ENCODE data around the gene CDH23. TPM values are rescaled to one million over a fixed set of nuclear protein-coding genes. Genes with fewer than 3 reads are reported as not detected.

Gene CDH23
- total and polyA plus RNA-seq, 9 of the 15 experiments (the other 6 are each of a cell fraction or from before 2014, with no cell fraction given): 0.18 to 1.2 (median 0.47) TPM

DNA sequence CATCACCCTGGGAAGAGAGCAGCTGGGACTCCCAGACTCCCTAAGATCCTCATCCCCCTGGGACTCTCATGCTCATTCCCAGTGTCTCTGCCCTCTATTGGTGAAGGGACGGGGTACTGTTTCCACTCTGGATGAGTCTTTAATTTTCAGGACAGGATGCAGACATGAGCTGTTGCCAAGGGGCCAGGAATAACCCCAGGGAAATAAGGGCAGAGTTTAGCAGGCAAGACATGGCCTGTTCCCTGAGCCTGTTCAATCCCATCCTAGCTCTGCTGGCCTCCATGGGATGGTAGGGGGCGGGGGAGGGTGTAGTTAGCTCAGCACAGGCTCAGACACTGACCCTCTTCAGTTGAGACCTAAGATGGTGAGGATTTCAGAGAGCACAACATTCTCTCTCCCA lies 308.9 kb downstream of the CDH23 start:
- BruUV-seq (replicated peaks): no TSS peak
- Histone ChIP-seq H2AFZ (ENCODE audit: low read depth, low read length) (no peak overlapping the region), H3K9ac (ENCODE audit: insufficient read depth in 1 of 2, low read depth in 2 of 2, low read length in 2 of 2) (no peak overlapping the region; a peak in 1 of 4 replicates), H3K27me3 (ENCODE audit: control insufficient read depth in 2 of 2, insufficient read depth in 2 of 2, low read length in 2 of 2) (no peaks in the 10 kb centered on the region), H3K4me3 (no peak overlapping the region), H3K4me1 (replicated peaks in 1 of 2; ENCODE audit: control insufficient read depth in 2 of 2, insufficient read depth in 2 of 2, low read length in 2 of 2) (peaks cover 4 to 55% of the 10 kb centered on the region in 2 experiments; a peak in 4 of 5 replicates), H3K27ac (ENCODE audit: extremely low read depth, low read depth, low read length) (no peak overlapping the region), H3K79me2 (ENCODE audit: control insufficient read depth, insufficient read depth, low read length) (no peaks in the 10 kb centered on the region), H3K4me2 (ENCODE audit: insufficient read depth, low read length) (no peak overlapping the region), H3K9me1 (ENCODE audit: control insufficient read depth, insufficient read depth, low read length) (no peaks in the 10 kb centered on the region), H3K9me3 (replicated peaks; ENCODE audit: control insufficient read depth, insufficient read depth, low read depth, low read length) (no peaks in the 10 kb centered on the region), H4K20me1 (replicated peaks; ENCODE audit: control insufficient read depth, insufficient read depth, low read length) (no peaks in the 10 kb centered on the region), H3K36me3 (ENCODE audit: control insufficient read depth, insufficient read depth, low read length) (no peaks in the 10 kb centered on the region)
- POLR2A ChIA-PET: interaction anchor here (0.7 kb wide), 1 partner anchor 64 kb away, joined by 3 read pairs; no protein-coding TSS in a partner anchor
- intact Hi-C loops (cut with micrococcal nuclease): loop anchor here (5.0 to 10.0 kb wide), 2 partner anchors 83 to 189 kb away; no protein-coding TSS in a partner anchor
- WGBS (ENCODE audit: insufficient coverage, low coverage, missing lambda C conversion rate): 28% methylated on average over 2 of the region's 2 CpGs
- no peak for DNase-seq (ENCODE audit: extremely low read depth in 1 of 4, low spot score in 3 of 4)
- ATAC-seq: no peak
- FAIRE-seq: no peak
- CTCF ChIA-PET (ENCODE audit: low intra/inter-chr PET ratio): no interaction called here
- in situ Hi-C loops (cut with MboI): loop anchor here (10.0 kb wide), 1 partner anchor 321 kb away; no protein-coding TSS in a partner anchor
- TF ChIP-seq, protein P1, sequence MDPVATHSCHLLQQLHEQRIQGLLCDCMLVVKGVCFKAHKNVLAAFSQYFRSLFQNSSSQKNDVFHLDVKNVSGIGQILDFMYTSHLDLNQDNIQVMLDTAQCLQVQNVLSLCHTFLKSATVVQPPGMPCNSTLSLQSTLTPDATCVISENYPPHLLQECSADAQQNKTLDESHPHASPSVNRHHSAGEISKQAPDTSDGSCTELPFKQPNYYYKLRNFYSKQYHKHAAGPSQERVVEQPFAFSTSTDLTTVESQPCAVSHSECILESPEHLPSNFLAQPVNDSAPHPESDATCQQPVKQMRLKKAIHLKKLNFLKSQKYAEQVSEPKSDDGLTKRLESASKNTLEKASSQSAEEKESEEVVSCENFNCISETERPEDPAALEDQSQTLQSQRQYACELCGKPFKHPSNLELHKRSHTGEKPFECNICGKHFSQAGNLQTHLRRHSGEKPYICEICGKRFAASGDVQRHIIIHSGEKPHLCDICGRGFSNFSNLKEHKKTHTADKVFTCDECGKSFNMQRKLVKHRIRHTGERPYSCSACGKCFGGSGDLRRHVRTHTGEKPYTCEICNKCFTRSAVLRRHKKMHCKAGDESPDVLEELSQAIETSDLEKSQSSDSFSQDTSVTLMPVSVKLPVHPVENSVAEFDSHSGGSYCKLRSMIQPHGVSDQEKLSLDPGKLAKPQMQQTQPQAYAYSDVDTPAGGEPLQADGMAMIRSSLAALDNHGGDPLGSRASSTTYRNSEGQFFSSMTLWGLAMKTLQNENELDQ (CRISPR knock-in tag; IDR thresholded peaks at IDR 0.05; ENCODE audit: borderline replicate concordance): no peak
- TF ChIP-seq ZC3H8 (IDR thresholded peaks at IDR 0.05) (no peak), NFIX (CRISPR knock-in tag; IDR thresholded peaks at IDR 0.05; ENCODE audit: low read depth) (no peak), CBX5 (IDR thresholded peaks at IDR 0.05; ENCODE audit: borderline replicate concordance, low read depth) (no peak), PCBP2 (IDR thresholded peaks at IDR 0.05; ENCODE audit: low read depth, low read length, poor library complexity, severe bottlenecking) (no peak), PHTF2 (CRISPR knock-in tag; IDR thresholded peaks at IDR 0.05) (no peak), ZNF41 (CRISPR knock-in tag; conservative IDR thresholded peaks at IDR 0.05) (no peak)
- TF ChIP-seq, protein P2, sequence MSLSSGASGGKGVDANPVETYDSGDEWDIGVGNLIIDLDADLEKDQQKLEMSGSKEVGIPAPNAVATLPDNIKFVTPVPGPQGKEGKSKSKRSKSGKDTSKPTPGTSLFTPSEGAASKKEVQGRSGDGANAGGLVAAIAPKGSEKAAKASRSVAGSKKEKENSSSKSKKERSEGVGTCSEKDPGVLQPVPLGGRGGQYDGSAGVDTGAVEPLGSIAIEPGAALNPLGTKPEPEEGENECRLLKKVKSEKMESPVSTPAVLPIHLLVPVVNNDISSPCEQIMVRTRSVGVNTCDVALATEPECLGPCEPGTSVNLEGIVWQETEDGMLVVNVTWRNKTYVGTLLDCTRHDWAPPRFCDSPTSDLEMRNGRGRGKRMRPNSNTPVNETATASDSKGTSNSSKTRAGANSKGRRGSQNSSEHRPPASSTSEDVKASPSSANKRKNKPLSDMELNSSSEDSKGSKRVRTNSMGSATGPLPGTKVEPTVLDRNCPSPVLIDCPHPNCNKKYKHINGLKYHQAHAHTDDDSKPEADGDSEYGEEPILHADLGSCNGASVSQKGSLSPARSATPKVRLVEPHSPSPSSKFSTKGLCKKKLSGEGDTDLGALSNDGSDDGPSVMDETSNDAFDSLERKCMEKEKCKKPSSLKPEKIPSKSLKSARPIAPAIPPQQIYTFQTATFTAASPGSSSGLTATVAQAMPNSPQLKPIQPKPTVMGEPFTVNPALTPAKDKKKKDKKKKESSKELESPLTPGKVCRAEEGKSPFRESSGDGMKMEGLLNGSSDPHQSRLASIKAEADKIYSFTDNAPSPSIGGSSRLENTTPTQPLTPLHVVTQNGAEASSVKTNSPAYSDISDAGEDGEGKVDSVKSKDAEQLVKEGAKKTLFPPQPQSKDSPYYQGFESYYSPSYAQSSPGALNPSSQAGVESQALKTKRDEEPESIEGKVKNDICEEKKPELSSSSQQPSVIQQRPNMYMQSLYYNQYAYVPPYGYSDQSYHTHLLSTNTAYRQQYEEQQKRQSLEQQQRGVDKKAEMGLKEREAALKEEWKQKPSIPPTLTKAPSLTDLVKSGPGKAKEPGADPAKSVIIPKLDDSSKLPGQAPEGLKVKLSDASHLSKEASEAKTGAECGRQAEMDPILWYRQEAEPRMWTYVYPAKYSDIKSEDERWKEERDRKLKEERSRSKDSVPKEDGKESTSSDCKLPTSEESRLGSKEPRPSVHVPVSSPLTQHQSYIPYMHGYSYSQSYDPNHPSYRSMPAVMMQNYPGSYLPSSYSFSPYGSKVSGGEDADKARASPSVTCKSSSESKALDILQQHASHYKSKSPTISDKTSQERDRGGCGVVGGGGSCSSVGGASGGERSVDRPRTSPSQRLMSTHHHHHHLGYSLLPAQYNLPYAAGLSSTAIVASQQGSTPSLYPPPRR (CRISPR knock-in tag; IDR thresholded peaks at IDR 0.05; ENCODE audit: borderline replicate concordance): no peak
- TF ChIP-seq, protein P3, sequence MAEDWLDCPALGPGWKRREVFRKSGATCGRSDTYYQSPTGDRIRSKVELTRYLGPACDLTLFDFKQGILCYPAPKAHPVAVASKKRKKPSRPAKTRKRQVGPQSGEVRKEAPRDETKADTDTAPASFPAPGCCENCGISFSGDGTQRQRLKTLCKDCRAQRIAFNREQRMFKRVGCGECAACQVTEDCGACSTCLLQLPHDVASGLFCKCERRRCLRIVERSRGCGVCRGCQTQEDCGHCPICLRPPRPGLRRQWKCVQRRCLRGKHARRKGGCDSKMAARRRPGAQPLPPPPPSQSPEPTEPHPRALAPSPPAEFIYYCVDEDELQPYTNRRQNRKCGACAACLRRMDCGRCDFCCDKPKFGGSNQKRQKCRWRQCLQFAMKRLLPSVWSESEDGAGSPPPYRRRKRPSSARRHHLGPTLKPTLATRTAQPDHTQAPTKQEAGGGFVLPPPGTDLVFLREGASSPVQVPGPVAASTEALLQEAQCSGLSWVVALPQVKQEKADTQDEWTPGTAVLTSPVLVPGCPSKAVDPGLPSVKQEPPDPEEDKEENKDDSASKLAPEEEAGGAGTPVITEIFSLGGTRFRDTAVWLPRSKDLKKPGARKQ (CRISPR knock-in tag; IDR thresholded peaks at IDR 0.05): no peak
- TF ChIP-seq, protein P4, sequence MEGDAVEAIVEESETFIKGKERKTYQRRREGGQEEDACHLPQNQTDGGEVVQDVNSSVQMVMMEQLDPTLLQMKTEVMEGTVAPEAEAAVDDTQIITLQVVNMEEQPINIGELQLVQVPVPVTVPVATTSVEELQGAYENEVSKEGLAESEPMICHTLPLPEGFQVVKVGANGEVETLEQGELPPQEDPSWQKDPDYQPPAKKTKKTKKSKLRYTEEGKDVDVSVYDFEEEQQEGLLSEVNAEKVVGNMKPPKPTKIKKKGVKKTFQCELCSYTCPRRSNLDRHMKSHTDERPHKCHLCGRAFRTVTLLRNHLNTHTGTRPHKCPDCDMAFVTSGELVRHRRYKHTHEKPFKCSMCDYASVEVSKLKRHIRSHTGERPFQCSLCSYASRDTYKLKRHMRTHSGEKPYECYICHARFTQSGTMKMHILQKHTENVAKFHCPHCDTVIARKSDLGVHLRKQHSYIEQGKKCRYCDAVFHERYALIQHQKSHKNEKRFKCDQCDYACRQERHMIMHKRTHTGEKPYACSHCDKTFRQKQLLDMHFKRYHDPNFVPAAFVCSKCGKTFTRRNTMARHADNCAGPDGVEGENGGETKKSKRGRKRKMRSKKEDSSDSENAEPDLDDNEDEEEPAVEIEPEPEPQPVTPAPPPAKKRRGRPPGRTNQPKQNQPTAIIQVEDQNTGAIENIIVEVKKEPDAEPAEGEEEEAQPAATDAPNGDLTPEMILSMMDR (IDR thresholded peaks at IDR 0.05 in 2 of 3, conservative IDR thresholded peaks at IDR 0.05 in 1 of 3; ENCODE audit: insufficient read depth in 2 of 3, low read depth in 1 of 3, low read length in 3 of 3): 0 out of 6 replicates have a peak, but pooled peaks of 2 of the 3 experiments have one; percentile 1 to 15
